ENCODE data around the gene TP53AIP1. TPM values are rescaled to one million over a fixed set of nuclear protein-coding genes. Genes with fewer than 3 reads are reported as not detected.

TP53AIP1 gene
- total RNA-seq, 2 donors from 2014 or later: 0.14 TPM; not detected in 1

Other genes with a start within 250 kb of the TP53AIP1 start
- gene FLI1, start 248.8 kb downstream of the TP53AIP1 start, total RNA-seq: 10 to 100 TPM; 48.6 to 58.5 TPM
- gene KCNJ1, start 75.6 kb downstream of the TP53AIP1 start, total RNA-seq: not detected
- under 1 TPM in 1 of 2 donors, not detected in 1; 0.05 TPM for gene KCNJ5, start 51.5 kb downstream of the TP53AIP1 start, total RNA-seq
- 10 to 100 TPM; 10.9 TPM for gene ARHGAP32, start 249.5 kb upstream of the TP53AIP1 start, total RNA-seq

All from activated T-cell treated with anti-CD3 and anti-CD28 coated beads, Interleukin-2, amount 50 U/mL, for 72 hours (primary cell).